K562 (cell line): Measurements from ENCODE around the gene MYADML2. TPM values are rescaled to one million over a fixed set of nuclear protein-coding genes. Genes with fewer than 3 reads are reported as not detected.

Experiments used
- CBX2 ChIP-seq: fragments of 200-600 bp; sonication (generic); IDR thresholded peaks from one replicate; pipeline ENCODE4 v1.6.1; 2012; ENCODE audit warnings: mild to moderate bottlenecking, low read length, inconsistent platforms; ENCODE audit not compliant: insufficient read depth, poor library complexity, severe bottlenecking
- CHAMP1 ChIP-seq: fragments of 450-650 bp; IDR thresholded peaks from 2 replicates; pipeline ENCODE4 v1.6.1; 2016; ENCODE audit warnings: mild to moderate bottlenecking
- CXXC5 ChIP-seq: fragments of 250-450 bp; sonication (Bioruptor Pico); IDR thresholded peaks from 2 replicates; pipeline ENCODE4 v1.8.0; 2022; ENCODE audit warnings: inconsistent platforms, mild to moderate bottlenecking, moderate library complexity
- E2F5 ChIP-seq: sonication (generic); formaldehyde crosslinking; IDR thresholded peaks from 2 replicates; pipeline ENCODE4 v1.8.0; 2022; ENCODE audit warnings: mild to moderate bottlenecking, missing genetic modification reagents
- HMGN3 ChIP-seq: IDR thresholded peaks from 2 replicates; pipeline ENCODE4 v1.6.1; 2011; ENCODE audit warnings: borderline replicate concordance, low read depth, mild to moderate bottlenecking, mixed read lengths, low read length; ENCODE audit not compliant: insufficient read length; ENCODE audit errors: extremely low read depth
- JUN ChIP-seq, 2 experiments: sonication (generic) in 1 of 2; formaldehyde crosslinking in 1 of 2; IDR thresholded peaks; 2 replicates each; pipeline versions ENCODE4 v1.6.1 to v1.8.0; 2012 to 2022; ENCODE audit warnings: borderline replicate concordance in 2 of 2, mild to moderate bottlenecking in 2 of 2, improper control_type of control experiment in 1 of 2, low read depth in 1 of 2, low read length in 1 of 2, missing genetic modification reagents in 1 of 2
- JUNB ChIP-seq: fragments of 450-650 bp; formaldehyde crosslinking; conservative IDR thresholded peaks from 2 replicates; pipeline ENCODE4 v1.4.0; 2020; ENCODE audit warnings: mild to moderate bottlenecking
- MLLT1 ChIP-seq, 2 experiments: fragments of 450-650 bp; IDR thresholded peaks; 2 replicates each; pipeline ENCODE4 v1.6.1; 2016
- POLR2G ChIP-seq: fragments of 200-400 bp; formaldehyde crosslinking; IDR thresholded peaks from 2 replicates; pipeline ENCODE4 v1.6.1; 2017; ENCODE audit warnings: low read depth, mild to moderate bottlenecking, antibody characterized with exemption, low read length, moderate library complexity
- PTBP1 ChIP-seq: fragments of 200-400 bp; formaldehyde crosslinking; IDR thresholded peaks from 2 replicates; pipeline ENCODE4 v1.6.1; 2017; ENCODE audit warnings: low read depth, low read length
- SMARCB1 ChIP-seq: IDR thresholded peaks from 2 replicates; pipeline ENCODE4 v1.6.1; 2011; ENCODE audit warnings: improper control_type of control experiment, low read depth; ENCODE audit not compliant: insufficient read length
- TAF15 ChIP-seq: fragments of 200-400 bp; formaldehyde crosslinking; IDR thresholded peaks from 2 replicates; pipeline ENCODE4 v1.6.1; 2017; ENCODE audit warnings: mild to moderate bottlenecking, low read depth, low read length, moderate library complexity
- TEAD2 ChIP-seq: fragments of 450-650 bp; IDR thresholded peaks from 2 replicates; pipeline ENCODE4 v1.6.1; 2016; ENCODE audit warnings: missing genetic modification characterization, control low read depth, missing compliant biosample characterization
- TFAP4 ChIP-seq: sonication (generic); formaldehyde crosslinking; IDR thresholded peaks from 2 replicates; pipeline ENCODE4 v1.8.0; 2022; ENCODE audit warnings: missing genetic modification reagents, mild to moderate bottlenecking, moderate library complexity, borderline replicate concordance
- TRIM24 ChIP-seq, 2 experiments: fragments of 450-650 bp; IDR thresholded peaks; 2 replicates each; pipeline ENCODE4 v1.6.1; 2016
- TRIM28 ChIP-seq: fragments of 450-650 bp; IDR thresholded peaks from 2 replicates; pipeline ENCODE4 v1.6.1; 2017
- ZNF175 ChIP-seq: fragments of 200-800 bp; sonication (Bioruptor generic); IDR thresholded peaks from 2 replicates; pipeline ENCODE4 v1.6.1; 2016; ENCODE audit warnings: low read depth, mild to moderate bottlenecking, missing genetic modification characterization, missing compliant biosample characterization
- ZNF263 ChIP-seq: sonication (generic); formaldehyde crosslinking; IDR thresholded peaks from 2 replicates; pipeline ENCODE4 v1.8.0; 2022; ENCODE audit warnings: mild to moderate bottlenecking, missing genetic modification reagents, borderline replicate concordance
- ZNF780A ChIP-seq: fragments of 250-450 bp; sonication (Bioruptor Pico); IDR thresholded peaks from 2 replicates; pipeline ENCODE4 v1.5.0; 2021; ENCODE audit warnings: mild to moderate bottlenecking
- polyA plus RNA-seq, 8 experiments: library from polyadenylated mRNA; depleted of rRNA in 4 of 8; stranded (reverse) in 5 of 8; unstranded in 3 of 8; fragments of >200 nt; fragmentation: Nextera tagmentation in 2 of 8; fragmentation: Illumina TruSeq in 1 of 8; extraction: Ambion mirVana in 2 of 8; extraction: Trizol in 1 of 8; gene quantifications; 2 replicates each; pipeline versions ENCODE4 v1.2.1 to v1.2.3, GENCODE V29; 2011 to 2014; ENCODE audit warnings: inconsistent platforms in 1 of 8, missing spikeins in 1 of 8
- total RNA-seq, 7 experiments: library from RNA; depleted of rRNA in 6 of 7; stranded (reverse); fragments of >200 nt in 6 of 7; fragmentation: Illumina TruSeq in 2 of 7; extraction: Trizol in 2 of 7; gene quantifications; 2 replicates each; pipeline versions ENCODE4 v1.2.1 to v1.2.3, GENCODE V29; 2011 to 2021; ENCODE audit warnings: low replicate concordance in 1 of 7
- TF ChIP-seq, protein P1 (sequence below): IDR thresholded peaks from 2 replicates; pipeline ENCODE4 v1.6.1; 2011; ENCODE audit not compliant: insufficient read length; ENCODE audit errors: extremely low read depth

The MYADML2 gene
- total and polyA plus RNA-seq, 9 of the 15 experiments (the other 6 are each of a cell fraction or from before 2014, with no cell fraction given), result not detected

DNA sequence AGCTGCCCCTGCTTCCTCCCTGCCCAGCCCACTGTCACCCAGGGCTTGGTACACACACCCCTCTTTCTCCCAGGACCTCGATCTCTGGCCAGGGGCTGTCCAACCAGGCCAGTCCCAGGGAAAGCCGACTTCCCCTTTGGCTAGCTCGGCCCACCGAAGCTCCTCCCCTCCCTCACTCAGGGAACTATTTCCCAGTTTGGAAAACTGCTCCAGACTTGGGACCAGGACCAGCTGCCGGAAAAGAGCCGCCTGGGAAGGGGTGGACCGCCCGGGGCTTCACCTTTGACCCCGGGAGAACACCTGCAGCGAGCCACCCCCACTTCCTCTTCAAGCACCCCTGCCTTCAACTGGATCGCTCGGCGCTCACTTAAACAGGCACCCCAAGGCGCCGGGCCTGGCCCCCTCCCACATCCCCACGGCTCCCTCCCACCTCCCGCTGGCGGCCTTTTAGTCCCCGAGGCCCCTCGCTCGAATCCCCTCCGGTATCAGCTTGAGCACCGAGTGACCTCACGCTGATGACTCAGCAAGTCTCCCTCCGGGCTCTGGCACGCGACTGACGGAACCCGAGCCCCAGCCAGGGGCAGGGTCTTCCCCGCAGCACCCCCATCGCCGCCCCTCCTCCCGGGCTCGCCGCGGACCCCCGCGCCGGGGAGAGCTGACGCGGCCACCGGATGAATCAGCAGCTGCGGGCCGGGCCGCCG lies 20.4 kb downstream of the MYADML2 start (continued):
- TF ChIP-seq TFAP4 (CRISPR knock-in tag) (peak; percentile 68; the same call in 1 of the 2 replicates), CHAMP1 (no peak), ZNF263 (peak; percentile 32; the same call in 1 of the 2 replicates), TEAD2 (no peak), E2F5 (no peak), TAF15 (no peak), ZNF780A (CRISPR knock-in tag) (no peak), JUNB (CRISPR knock-in tag) (no peak), CBX2 (no peak), ZNF175 (CRISPR knock-in tag) (no peak), HMGN3 (peak; percentile 72), POLR2G (peak; percentile 69; the same call in 1 of the 2 replicates), TRIM28 (no peak), TRIM24 (IDR thresholded peaks at IDR 0.05) (peak in 1 of 2 experiments; percentile 20; a peak in 1 of 4 replicates), SMARCB1 (no peak), PTBP1 (no peak), JUN (IDR thresholded peaks at IDR 0.05; ENCODE audit: borderline replicate concordance, low read depth, low read length) (peak; percentile 81), JUN (CRISPR knock-in tag; IDR thresholded peaks at IDR 0.05; ENCODE audit: borderline replicate concordance) (no peak), MLLT1 (IDR thresholded peaks at IDR 0.05) (peak in 1 of 2 experiments; percentile 72; a peak in 1 of 4 replicates), CXXC5 (CRISPR knock-in tag) (peak; percentile 62)
- TF ChIP-seq, protein P1, sequence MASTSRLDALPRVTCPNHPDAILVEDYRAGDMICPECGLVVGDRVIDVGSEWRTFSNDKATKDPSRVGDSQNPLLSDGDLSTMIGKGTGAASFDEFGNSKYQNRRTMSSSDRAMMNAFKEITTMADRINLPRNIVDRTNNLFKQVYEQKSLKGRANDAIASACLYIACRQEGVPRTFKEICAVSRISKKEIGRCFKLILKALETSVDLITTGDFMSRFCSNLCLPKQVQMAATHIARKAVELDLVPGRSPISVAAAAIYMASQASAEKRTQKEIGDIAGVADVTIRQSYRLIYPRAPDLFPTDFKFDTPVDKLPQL, result no peak
